T-helper 2 cell treated with Interferon-gamma antibody and Interleukin-4, amounts not matched to agents 5 μg/mL and 100 μg/mL, for 36 hours (primary cell): ENCODE results near the gene FAM90A1.
"Not testable (repeated sequence)": the region's sequence is repeated elsewhere in the genome, so short reads cannot be mapped to it uniquely, and the experiment has no call there.

ENCODE experiments used
- DNase-seq: peaks from one replicate; pipeline ENCODE4 v3.0.0; 2021; ENCODE audit warnings: low spot score
- H3K27ac Mint-ChIP-seq: one replicate; pipeline ENCODE4 v1.8.0; 2021; ENCODE audit warnings: mild to moderate bottlenecking, mixed read lengths
- H3K27me3 Mint-ChIP-seq: one replicate; pipeline ENCODE4 v1.8.0; 2021; ENCODE audit warnings: low read depth, mixed read lengths
- H3K36me3 Mint-ChIP-seq: one replicate; pipeline ENCODE4 v1.8.0; 2021; ENCODE audit warnings: low read depth, mixed read lengths
- H3K4me1 Mint-ChIP-seq: one replicate; pipeline ENCODE4 v1.8.0; 2021; ENCODE audit warnings: low read depth, mixed read lengths
- H3K4me3 Mint-ChIP-seq: one replicate; pipeline ENCODE4 v1.8.0; 2022; ENCODE audit warnings: mild to moderate bottlenecking, moderate library complexity, mixed read lengths
- H3K9me3 Mint-ChIP-seq: one replicate; pipeline ENCODE4 v1.8.0; 2021; ENCODE audit warnings: mixed read lengths

The FAM90A1 gene

GRCh38 chr12:8226992-8227731 is at the start of gene FAM90A1:
Gene FAM90A1, minus strand, starts transcription at chr12:8227618. Its CDS starts 2,786 bp downstream, at chr12:8224832.
- peak; percentile 10 for DNase-seq
- H3K27me3 Mint-ChIP-seq, H3K36me3 Mint-ChIP-seq, H3K9me3 Mint-ChIP-seq, H3K4me1 Mint-ChIP-seq: not testable (repeated sequence)
- H3K27ac Mint-ChIP-seq: peak within 1 kb of the TSS; percentile 55
- H3K4me3 Mint-ChIP-seq: peak within 1 kb of the TSS; percentile 53

- not testable (repeated sequence) for H3K4me3 Mint-ChIP-seq, H3K4me1 Mint-ChIP-seq, DNase-seq, H3K27ac Mint-ChIP-seq, H3K36me3 Mint-ChIP-seq, H3K27me3 Mint-ChIP-seq, H3K9me3 Mint-ChIP-seq
These were observed 49.0 kb upstream of the FAM90A1 start for GRCh38 chr12:8276397-8276796.

- H3K27ac Mint-ChIP-seq, H3K4me3 Mint-ChIP-seq, DNase-seq, H3K27me3 Mint-ChIP-seq, H3K36me3 Mint-ChIP-seq, H3K9me3 Mint-ChIP-seq, H3K4me1 Mint-ChIP-seq: not testable (repeated sequence)
These were observed 39.3 kb upstream of the FAM90A1 start for GRCh38 chr12:8266706-8267105.

GRCh38 chr12:8264236-8264635 is 36.8 kb upstream of the FAM90A1 start:
- not testable (repeated sequence) for H3K36me3 Mint-ChIP-seq, H3K4me1 Mint-ChIP-seq, H3K9me3 Mint-ChIP-seq, H3K27me3 Mint-ChIP-seq, H3K27ac Mint-ChIP-seq, DNase-seq, H3K4me3 Mint-ChIP-seq

GRCh38 chr12:8261111-8261554 is 33.7 kb upstream of the FAM90A1 start:
- H3K27me3 Mint-ChIP-seq, H3K36me3 Mint-ChIP-seq, DNase-seq, H3K9me3 Mint-ChIP-seq, H3K27ac Mint-ChIP-seq, H3K4me3 Mint-ChIP-seq, H3K4me1 Mint-ChIP-seq: not testable (repeated sequence)

GRCh38 chr12:8256356-8256755 is 28.9 kb upstream of the FAM90A1 start:
- DNase-seq, H3K4me3 Mint-ChIP-seq, H3K36me3 Mint-ChIP-seq, H3K27me3 Mint-ChIP-seq, H3K4me1 Mint-ChIP-seq, H3K27ac Mint-ChIP-seq, H3K9me3 Mint-ChIP-seq: not testable (repeated sequence)

GRCh38 chr12:8254705-8255104 is 27.3 kb upstream of the FAM90A1 start:
- H3K36me3 Mint-ChIP-seq, H3K27ac Mint-ChIP-seq: not testable (repeated sequence)

GRCh38 chr12:8252056-8252818 is 24.8 kb upstream of the FAM90A1 start:
- not testable (repeated sequence) for H3K27me3 Mint-ChIP-seq, H3K36me3 Mint-ChIP-seq, H3K4me3 Mint-ChIP-seq, H3K27ac Mint-ChIP-seq, H3K4me1 Mint-ChIP-seq, DNase-seq, H3K9me3 Mint-ChIP-seq

More at GRCh38 chr12:8254705-8255104, 27.3 kb upstream of the FAM90A1 start:
- H3K9me3 Mint-ChIP-seq, H3K4me3 Mint-ChIP-seq, H3K27me3 Mint-ChIP-seq, H3K4me1 Mint-ChIP-seq, DNase-seq: not testable (repeated sequence)

GRCh38 chr12:8251616-8252015 is 24.2 kb upstream of the FAM90A1 start:
- H3K36me3 Mint-ChIP-seq, H3K4me1 Mint-ChIP-seq, H3K27me3 Mint-ChIP-seq, DNase-seq, H3K9me3 Mint-ChIP-seq, H3K27ac Mint-ChIP-seq, H3K4me3 Mint-ChIP-seq: not testable (repeated sequence)

- DNase-seq, H3K27ac Mint-ChIP-seq, H3K4me3 Mint-ChIP-seq, H3K36me3 Mint-ChIP-seq, H3K4me1 Mint-ChIP-seq, H3K9me3 Mint-ChIP-seq: not testable (repeated sequence)
- peaks cover 12% of the 10 kb centered on the region for H3K27me3 Mint-ChIP-seq
These were observed 19.6 kb upstream of the FAM90A1 start for GRCh38 chr12:8246941-8247535.

GRCh38 chr12:8243682-8244161 is 16.3 kb upstream of the FAM90A1 start:
- H3K4me1 Mint-ChIP-seq, H3K36me3 Mint-ChIP-seq, H3K9me3 Mint-ChIP-seq, DNase-seq: not testable (repeated sequence)
- Mint-ChIP-seq H3K27me3 (peaks cover 12% of the 10 kb centered on the region), H3K4me3 (peak overlapping the region; percentile 93), H3K27ac (peak overlapping the region; percentile 97)

GRCh38 chr12:8242880-8243681 is 15.7 kb upstream of the FAM90A1 start:
- Mint-ChIP-seq H3K27me3 (peaks cover 12% of the 10 kb centered on the region), H3K4me3 (peak overlapping the region; percentile 93), H3K27ac (peak overlapping the region; percentile 97)
- H3K9me3 Mint-ChIP-seq, H3K4me1 Mint-ChIP-seq, H3K36me3 Mint-ChIP-seq: not testable (repeated sequence)
- DNase-seq: peak; percentile 99

- H3K4me1 Mint-ChIP-seq, DNase-seq, H3K36me3 Mint-ChIP-seq, H3K9me3 Mint-ChIP-seq: not testable (repeated sequence)
- H3K4me3 Mint-ChIP-seq: peak overlapping the region; percentile 93
- H3K27me3 Mint-ChIP-seq: peaks cover 12% of the 10 kb centered on the region
- peak overlapping the region; percentile 74 for H3K27ac Mint-ChIP-seq
These were observed 15.1 kb upstream of the FAM90A1 start for GRCh38 chr12:8242622-8242879.
